GM12874 (cell line): Measurements from ENCODE around the gene SORCS1.

ENCODE experiments used
- CTCF ChIP-seq: IDR thresholded peaks from 2 replicates; pipeline ENCODE4 v1.5.1; 2011; ENCODE audit warnings: low read depth, mild to moderate bottlenecking, control low read depth, low read length, moderate library complexity; ENCODE audit not compliant: insufficient read depth

SORCS1 gene

GRCh38 chr10:106785528-106785927 is 379.0 kb downstream of the SORCS1 start:
- TF ChIP-seq CTCF = no peak

GRCh38 chr10:106780632-106781031 is 383.9 kb downstream of the SORCS1 start:
- TF ChIP-seq CTCF = no peak

GRCh38 chr10:106777841-106778240 is 386.7 kb downstream of the SORCS1 start:
- TF ChIP-seq CTCF = no peak

- TF ChIP-seq CTCF = no peak
Observed at GRCh38 chr10:106775127-106775526, 389.4 kb downstream of the SORCS1 start.

GRCh38 chr10:106772957-106773356 is 391.5 kb downstream of the SORCS1 start:
- no peak for TF ChIP-seq CTCF

- TF ChIP-seq CTCF = no peak
Observed at GRCh38 chr10:106771154-106771553, 393.4 kb downstream of the SORCS1 start.

- TF ChIP-seq CTCF = no peak
Observed at GRCh38 chr10:106768204-106768603, 396.3 kb downstream of the SORCS1 start.

- TF ChIP-seq CTCF = no peak
Observed at GRCh38 chr10:106765928-106766327, 398.6 kb downstream of the SORCS1 start.
